COLO668 (cell line): ENCODE measurements around the gene DMTF1.

Experiments used
- DNase-seq: peaks from one replicate; lab custom pipeline; 2025; ENCODE audit not compliant: unreplicated experiment; lab: John Stamatoyannopoulos, UW

The DMTF1 gene

GRCh38 chr7:87146740-87147386, 5.4 kb upstream of the DMTF1 start:
- DNase-seq: no peak

- no peak for DNase-seq
Measured at GRCh38 chr7:87147500-87147899, 4.8 kb upstream of the DMTF1 start.

GRCh38 chr7:87148332-87148955, 3.8 kb upstream of the DMTF1 start:
- DNase-seq: no peak

GRCh38 chr7:87151002-87151728, 1.1 kb upstream of the DMTF1 start:
- DNase-seq: no peak

GRCh38 chr7:87151729-87152111, 533 bp upstream of the DMTF1 start:
- no peak for DNase-seq

- peak; percentile 24 for DNase-seq
Measured at GRCh38 chr7:87152897-87153641, 816 bp downstream of the DMTF1 start.

- no peak for DNase-seq
Measured at GRCh38 chr7:87154166-87154565, 1.9 kb downstream of the DMTF1 start.

- DNase-seq: no peak
Measured at GRCh38 chr7:87154569-87154968, 2.3 kb downstream of the DMTF1 start.

GRCh38 chr7:87155788-87156187, 3.5 kb downstream of the DMTF1 start:
- no peak for DNase-seq

- no peak for DNase-seq
Measured at GRCh38 chr7:87156709-87157108, 4.5 kb downstream of the DMTF1 start.

GRCh38 chr7:87159538-87159937, 7.3 kb downstream of the DMTF1 start:
- no peak for DNase-seq

GRCh38 chr7:87164433-87164832, 12.2 kb downstream of the DMTF1 start:
- DNase-seq: no peak

- no peak for DNase-seq
Measured at GRCh38 chr7:87170828-87171227, 18.6 kb downstream of the DMTF1 start.

GRCh38 chr7:87171282-87171934, 19.2 kb downstream of the DMTF1 start:
- no peak for DNase-seq

GRCh38 chr7:87173471-87173870, 21.2 kb downstream of the DMTF1 start:
- DNase-seq: no peak

- no peak for DNase-seq
Measured at GRCh38 chr7:87178320-87178719, 26.1 kb downstream of the DMTF1 start.

GRCh38 chr7:87179180-87179579, 26.9 kb downstream of the DMTF1 start:
- no peak for DNase-seq

GRCh38 chr7:87187120-87187519, 34.9 kb downstream of the DMTF1 start:
- DNase-seq: no peak

GRCh38 chr7:87188930-87189329, 36.7 kb downstream of the DMTF1 start:
- DNase-seq: no peak

GRCh38 chr7:87190783-87191182, 38.5 kb downstream of the DMTF1 start:
- no peak for DNase-seq
